K562 (cell line): ENCODE data around the gene GTF2H2C_2.
"Not testable (repeated sequence)": the region's sequence is repeated elsewhere in the genome, so short reads cannot be mapped to it uniquely, and the experiment has no call there.

Experiments used
- CBX8 ChIP-seq: fragments of 200-600 bp; sonication (generic); IDR thresholded peaks from 2 replicates; pipeline ENCODE4 v1.6.1; 2012; ENCODE audit warnings: borderline replicate concordance, mixed run types, low read depth, mild to moderate bottlenecking, moderate library complexity, mixed read lengths, low read length, control low read depth, inconsistent platforms; ENCODE audit not compliant: poor library complexity, severe bottlenecking; ENCODE audit errors: extremely low read depth
- ELF4 ChIP-seq: fragments of 450-650 bp; formaldehyde crosslinking; IDR thresholded peaks from 2 replicates; pipeline ENCODE4 v1.4.0; 2022; ENCODE audit warnings: missing genetic modification characterization
- FOXO4 ChIP-seq: fragments of 450-650 bp; formaldehyde crosslinking; IDR thresholded peaks from 2 replicates; pipeline ENCODE4 v1.4.0; 2020; ENCODE audit warnings: mild to moderate bottlenecking, moderate library complexity
- HNRNPH1 ChIP-seq: fragments of 200-400 bp; formaldehyde crosslinking; optimal IDR thresholded peaks from 2 replicates; pipeline ENCODE3; 2017; ENCODE audit warnings: low read depth, mild to moderate bottlenecking, low read length, moderate library complexity
- MAFK ChIP-seq: IDR thresholded peaks from 2 replicates; pipeline ENCODE4 v1.6.1; 2011; ENCODE audit warnings: low read length, improper control_type of control experiment
- NCOA2 ChIP-seq, 2 experiments: fragments of 450-650 bp; IDR thresholded peaks; 2 replicates each; pipeline ENCODE4 v1.6.1; 2018; ENCODE audit warnings: mild to moderate bottlenecking in 2 of 2, moderate library complexity in 1 of 2; ENCODE audit not compliant: partially characterized antibody in 2 of 2
- POLR3A ChIP-seq: IDR thresholded peaks from 2 replicates; pipeline ENCODE4 v1.6.1; 2011; ENCODE audit warnings: borderline replicate concordance, mild to moderate bottlenecking, moderate library complexity; ENCODE audit not compliant: insufficient read length, insufficient read depth; ENCODE audit errors: extremely low read depth
- RBM14 ChIP-seq: fragments of 200-400 bp; formaldehyde crosslinking; IDR thresholded peaks from 2 replicates; pipeline ENCODE4 v1.6.1; 2018; ENCODE audit warnings: low read depth, mild to moderate bottlenecking, low read length, moderate library complexity, borderline replicate concordance; ENCODE audit not compliant: insufficient read depth
- TAF1 ChIP-seq: IDR thresholded peaks from 2 replicates; pipeline ENCODE4 v1.6.1; 2011; ENCODE audit warnings: mild to moderate bottlenecking, low read length, moderate library complexity; ENCODE audit not compliant: insufficient read depth, control insufficient read depth, severe bottlenecking; ENCODE audit errors: extremely low read depth
- TCF7 ChIP-seq: sonication (generic); IDR thresholded peaks from 2 replicates; pipeline ENCODE4 v1.6.1; 2016; ENCODE audit warnings: antibody characterized with exemption, borderline replicate concordance
- TGIF2 ChIP-seq: sonication (generic); formaldehyde crosslinking; IDR thresholded peaks from 2 replicates; pipeline ENCODE4 v1.8.1; 2022; ENCODE audit warnings: mild to moderate bottlenecking, missing genetic modification reagents, moderate library complexity
- THRAP3 ChIP-seq: fragments of 450-650 bp; IDR thresholded peaks from 2 replicates; pipeline ENCODE4 v1.6.1; 2016; ENCODE audit warnings: mild to moderate bottlenecking, inconsistent platforms, borderline replicate concordance
- TF ChIP-seq, protein P1 (sequence below), 3 experiments: IDR thresholded peaks in 2 of 3; conservative IDR thresholded peaks in 1 of 3; 2 replicates each; pipeline ENCODE4 v1.5.1; 2011 to 2012; ENCODE audit warnings: low read length in 3 of 3, mild to moderate bottlenecking in 3 of 3, control low read depth in 2 of 3, improper control_type of control experiment in 1 of 3, inconsistent platforms in 1 of 3, low read depth in 1 of 3, mixed read lengths in 1 of 3, moderate library complexity in 1 of 3; ENCODE audit not compliant: insufficient read depth in 2 of 3
- TF ChIP-seq, protein P2 (sequence below): fragments of 150-350 bp; IDR thresholded peaks from 2 replicates; pipeline ENCODE4 v1.6.1; 2014; ENCODE audit warnings: low read depth, mild to moderate bottlenecking, low read length, borderline replicate concordance

DNA sequence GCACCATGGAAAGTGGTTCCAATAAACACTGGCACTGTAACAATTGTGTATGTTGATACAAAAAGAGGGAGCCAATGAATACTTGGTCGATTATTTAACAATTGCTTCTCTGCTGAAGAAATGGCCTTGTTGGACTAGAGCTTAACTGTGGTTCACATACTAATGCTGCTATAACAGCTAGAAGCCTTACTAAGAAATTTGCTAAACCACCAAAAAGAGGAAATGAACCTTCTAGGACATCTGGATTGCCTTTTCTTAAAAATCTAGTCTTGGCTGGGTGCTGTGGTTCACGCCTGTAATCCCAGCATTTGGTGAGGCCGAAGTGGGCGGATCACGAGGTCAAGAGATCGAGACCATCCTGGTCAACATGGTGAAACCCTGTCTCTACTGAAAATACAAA, 41.9 kb downstream of the GTF2H2C_2 start:
- TF ChIP-seq CBX8; TGIF2 (CRISPR knock-in tag); TCF7; NCOA2 (IDR thresholded peaks at IDR 0.05; ENCODE audit: partially characterized antibody in 2 of 2); TAF1; ELF4 (CRISPR knock-in tag); POLR3A; RBM14; THRAP3; HNRNPH1; MAFK; FOXO4 (CRISPR knock-in tag): not testable (repeated sequence)
- TF ChIP-seq, protein P1, sequence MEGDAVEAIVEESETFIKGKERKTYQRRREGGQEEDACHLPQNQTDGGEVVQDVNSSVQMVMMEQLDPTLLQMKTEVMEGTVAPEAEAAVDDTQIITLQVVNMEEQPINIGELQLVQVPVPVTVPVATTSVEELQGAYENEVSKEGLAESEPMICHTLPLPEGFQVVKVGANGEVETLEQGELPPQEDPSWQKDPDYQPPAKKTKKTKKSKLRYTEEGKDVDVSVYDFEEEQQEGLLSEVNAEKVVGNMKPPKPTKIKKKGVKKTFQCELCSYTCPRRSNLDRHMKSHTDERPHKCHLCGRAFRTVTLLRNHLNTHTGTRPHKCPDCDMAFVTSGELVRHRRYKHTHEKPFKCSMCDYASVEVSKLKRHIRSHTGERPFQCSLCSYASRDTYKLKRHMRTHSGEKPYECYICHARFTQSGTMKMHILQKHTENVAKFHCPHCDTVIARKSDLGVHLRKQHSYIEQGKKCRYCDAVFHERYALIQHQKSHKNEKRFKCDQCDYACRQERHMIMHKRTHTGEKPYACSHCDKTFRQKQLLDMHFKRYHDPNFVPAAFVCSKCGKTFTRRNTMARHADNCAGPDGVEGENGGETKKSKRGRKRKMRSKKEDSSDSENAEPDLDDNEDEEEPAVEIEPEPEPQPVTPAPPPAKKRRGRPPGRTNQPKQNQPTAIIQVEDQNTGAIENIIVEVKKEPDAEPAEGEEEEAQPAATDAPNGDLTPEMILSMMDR (IDR thresholded peaks at IDR 0.05 in 2 of 3, conservative IDR thresholded peaks at IDR 0.05 in 1 of 3; ENCODE audit: insufficient read depth in 2 of 3, low read depth in 1 of 3, low read length in 3 of 3), result not testable (repeated sequence)
- TF ChIP-seq, protein P2, sequence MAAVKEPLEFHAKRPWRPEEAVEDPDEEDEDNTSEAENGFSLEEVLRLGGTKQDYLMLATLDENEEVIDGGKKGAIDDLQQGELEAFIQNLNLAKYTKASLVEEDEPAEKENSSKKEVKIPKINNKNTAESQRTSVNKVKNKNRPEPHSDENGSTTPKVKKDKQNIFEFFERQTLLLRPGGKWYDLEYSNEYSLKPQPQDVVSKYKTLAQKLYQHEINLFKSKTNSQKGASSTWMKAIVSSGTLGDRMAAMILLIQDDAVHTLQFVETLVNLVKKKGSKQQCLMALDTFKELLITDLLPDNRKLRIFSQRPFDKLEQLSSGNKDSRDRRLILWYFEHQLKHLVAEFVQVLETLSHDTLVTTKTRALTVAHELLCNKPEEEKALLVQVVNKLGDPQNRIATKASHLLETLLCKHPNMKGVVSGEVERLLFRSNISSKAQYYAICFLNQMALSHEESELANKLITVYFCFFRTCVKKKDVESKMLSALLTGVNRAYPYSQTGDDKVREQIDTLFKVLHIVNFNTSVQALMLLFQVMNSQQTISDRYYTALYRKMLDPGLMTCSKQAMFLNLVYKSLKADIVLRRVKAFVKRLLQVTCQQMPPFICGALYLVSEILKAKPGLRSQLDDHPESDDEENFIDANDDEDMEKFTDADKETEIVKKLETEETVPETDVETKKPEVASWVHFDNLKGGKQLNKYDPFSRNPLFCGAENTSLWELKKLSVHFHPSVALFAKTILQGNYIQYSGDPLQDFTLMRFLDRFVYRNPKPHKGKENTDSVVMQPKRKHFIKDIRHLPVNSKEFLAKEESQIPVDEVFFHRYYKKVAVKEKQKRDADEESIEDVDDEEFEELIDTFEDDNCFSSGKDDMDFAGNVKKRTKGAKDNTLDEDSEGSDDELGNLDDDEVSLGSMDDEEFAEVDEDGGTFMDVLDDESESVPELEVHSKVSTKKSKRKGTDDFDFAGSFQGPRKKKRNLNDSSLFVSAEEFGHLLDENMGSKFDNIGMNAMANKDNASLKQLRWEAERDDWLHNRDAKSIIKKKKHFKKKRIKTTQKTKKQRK, result not testable (repeated sequence)
